T-helper 2 cell (primary cell): ENCODE measurements around the gene LEO1.

ENCODE experiments used
- DNase-seq, 5 experiments: peaks; one replicate each; pipeline versions ENCODE4 v3.0.0 to v3.0.0-alpha.2; 2012 to 2022
- total RNA-seq, 2 donors: gene quantifications; one replicate each; lab custom pipeline; 2026; lab: John Stamatoyannopoulos, UW

The LEO1 gene
- 12.8 to 23.0 reads per million in 2 donors for total RNA-seq

- peak; percentile 65 to 99 (median 84) for DNase-seq
Measured at GRCh38 chr15:51971375-51972133, at the start of gene LEO1. Gene LEO1, minus strand, starts transcription at chr15:51971778. Its CDS starts 33 bp downstream, at chr15:51971745.

GRCh38 chr15:52021128-52021671 lies 49.6 kb upstream of the LEO1 start:
- peak in 4 of 5 experiments; percentile 39 to 95 (median 50) for DNase-seq

GRCh38 chr15:52020221-52021085 lies 48.9 kb upstream of the LEO1 start:
- DNase-seq, result peak in 1 of 5 experiments; percentile 49

GRCh38 chr15:52019394-52020220 lies 48.0 kb upstream of the LEO1 start:
- DNase-seq, result peak; percentile 38 to 83 (median 47)

GRCh38 chr15:52018693-52019393 lies 47.3 kb upstream of the LEO1 start, which contains the start of gene MAPK6:
Gene MAPK6, plus strand, starts transcription at chr15:52019219. Its CDS starts 27,242 bp downstream, at chr15:52046461.
- peak; percentile 90 to 95 (median 91) for DNase-seq

- DNase-seq, result no peak
Measured at GRCh38 chr15:52018244-52018643, 46.7 kb upstream of the LEO1 start.

- DNase-seq, result no peak
Measured at GRCh38 chr15:52016316-52016715, 44.7 kb upstream of the LEO1 start.

GRCh38 chr15:52014616-52015015 lies 43.0 kb upstream of the LEO1 start:
- DNase-seq, result no peak

GRCh38 chr15:52013151-52013791 lies 41.7 kb upstream of the LEO1 start:
- DNase-seq, result peak in 1 of 5 experiments; percentile 86

- DNase-seq, result no peak
Measured at GRCh38 chr15:52012210-52012609, 40.6 kb upstream of the LEO1 start.

- no peak for DNase-seq
Measured at GRCh38 chr15:52011711-52012144, 40.1 kb upstream of the LEO1 start.

- DNase-seq, result peak in 2 of 5 experiments; percentile 38 to 73
Measured at GRCh38 chr15:52010633-52011595, 39.3 kb upstream of the LEO1 start.

- peak in 1 of 5 experiments; percentile 22 for DNase-seq
Measured at GRCh38 chr15:52008698-52009434, 37.3 kb upstream of the LEO1 start.

GRCh38 chr15:52008359-52008697 lies 36.8 kb upstream of the LEO1 start:
- DNase-seq, result no peak

GRCh38 chr15:52006702-52007340 lies 35.2 kb upstream of the LEO1 start:
- no peak for DNase-seq

- peak in 1 of 5 experiments; percentile 88 for DNase-seq
Measured at GRCh38 chr15:52005748-52006701, 34.4 kb upstream of the LEO1 start.

- DNase-seq, result no peak
Measured at GRCh38 chr15:52004806-52005205, 33.2 kb upstream of the LEO1 start.
